Aorta (tissue), 5 donors: ENCODE results near the gene PRLHR. TPM values are rescaled to one million over a fixed set of nuclear protein-coding genes. Genes with fewer than 3 reads are reported as not detected.
"Not testable (repeated sequence)": the region's sequence is repeated elsewhere in the genome, so short reads cannot be mapped to it uniquely, and the experiment has no call there.

Source experiments
- ATAC-seq: fragments of 200-7000 bp; cut with Tn5 transposase; one replicate; pipeline ENCODE4 v1.9.1; 2022; ENCODE audit warnings: moderate library complexity; ENCODE audit not compliant: low FRiP score
- DNase-seq, 2 donors: peaks; one replicate each; pipeline ENCODE4 v3.0.0-alpha.2; 2020
- H3K27ac ChIP-seq, 2 donors: one replicate each; pipeline ENCODE4 v1.5.1; 2013; ENCODE audit warnings: low read length in 2 of 2, mild to moderate bottlenecking in 2 of 2, moderate library complexity in 2 of 2, control low read depth in 1 of 2, inconsistent platforms in 1 of 2, low read depth in 1 of 2
- H3K27me3 ChIP-seq, 2 donors: one replicate each; pipeline ENCODE4 v1.6.1; 2013; ENCODE audit warnings: control low read depth in 1 of 2, low read length in 1 of 2, mild to moderate bottlenecking in 1 of 2, moderate library complexity in 1 of 2; ENCODE audit not compliant: insufficient read depth in 2 of 2, control insufficient read depth in 1 of 2
- H3K36me3 ChIP-seq, 2 donors: one replicate each; pipeline ENCODE4 v1.6.1; 2013; ENCODE audit warnings: control low read depth in 1 of 2, low read length in 1 of 2, mild to moderate bottlenecking in 1 of 2; ENCODE audit not compliant: insufficient read depth in 2 of 2, control insufficient read depth in 1 of 2
- H3K4me1 ChIP-seq, 2 donors: one replicate each; pipeline ENCODE4 v1.6.1; 2013; ENCODE audit warnings: low read length in 2 of 2, control low read depth in 1 of 2, mild to moderate bottlenecking in 1 of 2, moderate library complexity in 1 of 2; ENCODE audit not compliant: insufficient read depth in 2 of 2, control insufficient read depth in 1 of 2
- H3K4me3 ChIP-seq, 2 donors: one replicate each; pipeline ENCODE4 v1.5.1; 2013; ENCODE audit warnings: low read length in 2 of 2, control low read depth in 1 of 2, mild to moderate bottlenecking in 1 of 2
- H3K9me3 ChIP-seq: one replicate; pipeline ENCODE4 v1.6.1; 2013; ENCODE audit warnings: mild to moderate bottlenecking, low read length; ENCODE audit not compliant: control insufficient read depth
- WGBS, 2 donors: extraction: QIAGEN DNeasy Blood & Tissue Kit; methylation state at CpG; one replicate each; pipeline ENCODE4 v1.1.7; 2013; 5-methylcytosine and 5-hydroxymethylcytosine counted together
- intact Hi-C, 2 donors: fragments of 100-400 bp; cut with DNase I; formaldehyde crosslinking; loops; one replicate each; pipeline versions ENCODE4 v1.14.2 to v1.15.0; 2022
- polyA plus RNA-seq, 2 donors: library from polyadenylated mRNA; stranded (reverse); fragments of 200-250 nt; gene quantifications; one replicate each; pipeline ENCODE4 v1.2.3, GENCODE V29; 2013
- total RNA-seq, 2 donors: library from RNA; stranded (reverse); fragmentation: NEBNext Ultra II Directional; extraction: Animal tissue kit (Norgen Biotek cat#: 25700); gene quantifications; one replicate each; pipeline ENCODE4 v1.2.1, GENCODE V29; 2021
- donor health status: healthy with polysubstance abuse.
- donor health status: Bipolar disorder and iron deficiency.
- donor health status: DM: no; HTN: no; CAD: no.
- donor health status: DM: no; HTN: no; CAD: no.
- donor health status: DM: yes; HTN: yes; CAD: no.

The PRLHR gene
- total and polyA plus RNA-seq, 4 donors = not detected

- ATAC-seq (no peak), DNase-seq (no peak)
- WGBS, 2 donors = 65 to 68% methylated on average over 3 of the region's 3 CpGs
- Histone ChIP-seq H3K36me3 (no peaks in the 10 kb centered on the region), H3K27ac (no peak overlapping the region), H3K27me3 (no peaks in the 10 kb centered on the region), H3K9me3 (no peaks in the 10 kb centered on the region), H3K4me1 (peaks cover 0 to 3% of the 10 kb centered on the region in 2 donors), H3K4me3 (no peak overlapping the region)
- intact Hi-C loops = no loop called here
Measured at GRCh38 chr10:118625504-118625903, 30.1 kb upstream of the PRLHR start.

GRCh38 chr10:118624747-118625146, 29.3 kb upstream of the PRLHR start:
- H3K9me3 ChIP-seq = no peaks in the 10 kb centered on the region
- no peaks in the 10 kb centered on the region for H3K36me3 ChIP-seq
- no peak overlapping the region for H3K27ac ChIP-seq
- ATAC-seq = no peak
- intact Hi-C loops = no loop called here
- DNase-seq = no peak
- peaks cover 0 to 3% of the 10 kb centered on the region in 2 donors for H3K4me1 ChIP-seq
- H3K4me3 ChIP-seq = no peak overlapping the region
- no peaks in the 10 kb centered on the region for H3K27me3 ChIP-seq
- 68% methylated on average over 5 of the region's 5 CpGs for WGBS, 2 donors

- Histone ChIP-seq H3K9me3 (no peaks in the 10 kb centered on the region), H3K4me1 (no peaks in the 10 kb centered on the region), H3K4me3 (no peak overlapping the region), H3K27ac (no peak overlapping the region), H3K36me3 (no peaks in the 10 kb centered on the region), H3K27me3 (no peaks in the 10 kb centered on the region)
- ATAC-seq = no peak
- intact Hi-C loops = no loop called here
- 20 to 29% methylated on average over 7 of the region's 7 CpGs for WGBS, 2 donors
- DNase-seq = no peak
Measured at GRCh38 chr10:118621304-118621942, 26.0 kb upstream of the PRLHR start.

- H3K36me3 ChIP-seq, H3K4me3 ChIP-seq, intact Hi-C loops, H3K27me3 ChIP-seq, H3K4me1 ChIP-seq, H3K9me3 ChIP-seq, DNase-seq, H3K27ac ChIP-seq, ATAC-seq: not testable (repeated sequence)
- 31 to 40% methylated on average over 4 of the region's 4 CpGs for WGBS, 2 donors
Measured at GRCh38 chr10:118613863-118614262, 18.4 kb upstream of the PRLHR start.

- Histone ChIP-seq H3K4me1 (no peaks in the 10 kb centered on the region), H3K36me3 (no peaks in the 10 kb centered on the region), H3K9me3 (peaks cover 15% of the 10 kb centered on the region), H3K27ac (no peak overlapping the region), H3K4me3 (no peak overlapping the region), H3K27me3 (peaks cover 0 to 4% of the 10 kb centered on the region in 2 donors)
- intact Hi-C loops = no loop called here
- DNase-seq (no peak), ATAC-seq (no peak)
- WGBS, 2 donors = 37 to 52% methylated on average over 2 of the region's 2 CpGs
Measured at GRCh38 chr10:118610577-118610976, 15.1 kb upstream of the PRLHR start.

- Histone ChIP-seq H3K4me1 (no peaks in the 10 kb centered on the region), H3K4me3 (no peak overlapping the region), H3K36me3 (no peaks in the 10 kb centered on the region), H3K27me3 (peaks cover 0 to 4% of the 10 kb centered on the region in 2 donors), H3K27ac (no peak overlapping the region), H3K9me3 (peaks cover 15% of the 10 kb centered on the region)
- DNase-seq = no peak
- ATAC-seq = no peak
- WGBS, 2 donors = 92 to 95% methylated on average over 4 of the region's 4 CpGs
- intact Hi-C loops = no loop called here
Measured at GRCh38 chr10:118607768-118608354, 12.4 kb upstream of the PRLHR start.

- H3K27ac ChIP-seq = no peak overlapping the region
- H3K4me3 ChIP-seq = no peak overlapping the region
- H3K4me1 ChIP-seq = no peaks in the 10 kb centered on the region
- ATAC-seq (no peak), DNase-seq (no peak)
- H3K36me3 ChIP-seq = no peaks in the 10 kb centered on the region
- peaks cover 0 to 4% of the 10 kb centered on the region in 2 donors for H3K27me3 ChIP-seq
- peaks cover 15% of the 10 kb centered on the region for H3K9me3 ChIP-seq
- 74 to 76% methylated on average over 10 of the region's 10 CpGs for WGBS, 2 donors
- intact Hi-C loops = no loop called here
Measured at GRCh38 chr10:118605694-118606093, 10.2 kb upstream of the PRLHR start.

- intact Hi-C loops = no loop called here
- no peak overlapping the region for H3K27ac ChIP-seq
- H3K9me3 ChIP-seq = peaks cover 3% of the 10 kb centered on the region
- ATAC-seq (no peak), DNase-seq (no peak)
- no peak overlapping the region for H3K4me3 ChIP-seq
- no peaks in the 10 kb centered on the region for H3K4me1 ChIP-seq
- no peaks in the 10 kb centered on the region for H3K27me3 ChIP-seq
- no peaks in the 10 kb centered on the region for H3K36me3 ChIP-seq
- 3% methylated on average over 16 of the region's 16 CpGs for WGBS, 2 donors
Measured at GRCh38 chr10:118596426-118597124, 1.1 kb upstream of the PRLHR start.

GRCh38 chr10:118595064-118595420, 406 bp downstream of the PRLHR start:
- H3K4me3 ChIP-seq = no peak overlapping the region
- no peaks in the 10 kb centered on the region for H3K27me3 ChIP-seq
- no peaks in the 10 kb centered on the region for H3K36me3 ChIP-seq
- ATAC-seq (no peak), DNase-seq (no peak)
- intact Hi-C loops = no loop called here
- no peaks in the 10 kb centered on the region for H3K4me1 ChIP-seq
- WGBS, 2 donors = 8 to 11% methylated on average over 20 to 22 of the region's 22 CpGs
- H3K9me3 ChIP-seq = peaks cover 3% of the 10 kb centered on the region
- no peak overlapping the region for H3K27ac ChIP-seq
